Measurements from ENCODE around the gene NUP210L.
"Not testable (repeated sequence)": the region's sequence is repeated elsewhere in the genome, so short reads cannot be mapped to it uniquely, and the experiment has no call there.

Gene NUP210L

GRCh38 chr1:154167461-154167860, 12.6 kb upstream of the NUP210L start:
- no peak for DNase-seq

- no peak for DNase-seq
These were observed 11.3 kb upstream of the NUP210L start for GRCh38 chr1:154166207-154166606.

- no peak for DNase-seq
These were observed 4.7 kb upstream of the NUP210L start for GRCh38 chr1:154159554-154159953.

GRCh38 chr1:154158307-154159125, 3.6 kb upstream of the NUP210L start:
- DNase-seq, result no peak

DNA sequence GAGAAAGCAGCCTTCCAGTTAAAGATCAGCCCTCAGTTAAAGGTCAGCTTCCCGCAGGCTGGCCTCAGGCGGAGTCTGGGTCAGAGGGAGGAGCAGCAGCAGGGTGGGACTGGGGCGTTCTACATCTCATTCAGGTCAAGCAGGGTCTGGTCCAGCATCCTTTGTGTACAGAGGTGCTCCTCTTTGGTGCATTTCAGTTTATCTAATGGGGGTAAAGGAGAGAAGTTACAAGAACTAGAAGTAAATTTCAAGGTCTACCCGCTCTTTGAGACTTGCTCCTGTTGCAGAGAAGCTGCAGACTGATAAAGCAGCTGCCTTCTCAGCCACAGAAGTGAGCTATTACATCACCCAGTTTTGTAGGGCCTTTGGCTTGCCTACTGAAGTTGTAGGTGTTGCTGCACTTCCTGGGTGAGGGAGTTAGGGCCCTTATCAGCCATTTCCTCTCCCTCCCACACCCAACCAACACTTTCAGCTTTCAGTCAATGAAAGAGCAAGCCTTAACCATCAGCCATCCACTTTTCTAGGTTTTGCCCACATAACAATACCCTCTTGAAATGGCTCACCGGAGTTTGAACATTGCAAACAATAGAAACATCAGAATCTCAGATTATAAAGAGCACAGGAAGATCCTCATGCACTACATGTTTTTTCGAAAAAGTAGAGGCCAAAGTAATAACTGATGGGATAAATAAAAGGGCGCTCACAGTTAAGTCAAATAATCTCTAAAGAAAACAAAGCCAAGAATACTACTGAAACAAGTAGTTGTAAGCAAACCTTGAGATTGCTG, 2.8 kb upstream of the NUP210L start:
- peak; percentile 54 to 55 for DNase-seq

DNA sequence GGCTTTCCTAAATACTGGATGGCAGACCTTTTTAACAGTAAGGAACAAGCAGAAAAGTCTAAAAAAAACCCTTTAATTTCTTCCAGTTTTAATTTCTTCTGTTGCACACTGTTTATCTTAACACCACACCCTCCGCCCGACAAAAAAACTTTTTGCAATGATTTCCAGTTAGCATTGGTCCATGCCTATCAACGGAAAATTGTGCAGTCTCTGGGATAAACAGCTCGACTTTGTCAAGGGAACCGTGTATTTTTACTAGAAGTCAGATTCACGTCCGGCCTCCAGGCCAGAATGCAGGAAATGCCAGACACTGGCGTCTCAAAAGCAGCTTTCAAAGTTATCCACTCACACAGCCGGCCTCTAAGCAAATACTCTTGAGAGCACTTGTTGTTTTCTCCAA, 378 bp upstream of the NUP210L start:
- DNase-seq, result no peak

- no peak for DNase-seq
These were observed 820 bp downstream of the NUP210L start for GRCh38 chr1:154154053-154154452.

GRCh38 chr1:154151311-154151710, 3.6 kb downstream of the NUP210L start:
- no peak for DNase-seq

DNA sequence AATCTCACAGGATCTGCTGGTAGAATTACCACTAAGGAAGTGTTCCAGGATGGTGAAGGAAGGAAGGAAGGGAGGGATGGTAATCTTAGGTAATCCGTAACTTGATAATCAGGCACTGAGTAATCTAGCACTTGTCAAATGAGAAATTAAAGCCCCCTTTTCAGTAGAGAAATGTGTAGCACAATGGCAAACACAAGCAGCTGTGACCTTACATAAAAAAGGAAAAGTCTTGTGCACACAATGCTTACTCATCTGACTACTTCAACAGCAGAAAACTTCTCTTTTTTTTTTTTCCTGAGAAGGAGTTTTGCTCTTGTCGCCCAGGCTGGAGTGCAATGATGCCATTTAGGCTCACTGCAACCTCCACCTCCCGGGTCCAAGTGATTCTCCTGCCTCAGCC, 6.1 kb downstream of the NUP210L start:
- DNase-seq, result no peak

DNA sequence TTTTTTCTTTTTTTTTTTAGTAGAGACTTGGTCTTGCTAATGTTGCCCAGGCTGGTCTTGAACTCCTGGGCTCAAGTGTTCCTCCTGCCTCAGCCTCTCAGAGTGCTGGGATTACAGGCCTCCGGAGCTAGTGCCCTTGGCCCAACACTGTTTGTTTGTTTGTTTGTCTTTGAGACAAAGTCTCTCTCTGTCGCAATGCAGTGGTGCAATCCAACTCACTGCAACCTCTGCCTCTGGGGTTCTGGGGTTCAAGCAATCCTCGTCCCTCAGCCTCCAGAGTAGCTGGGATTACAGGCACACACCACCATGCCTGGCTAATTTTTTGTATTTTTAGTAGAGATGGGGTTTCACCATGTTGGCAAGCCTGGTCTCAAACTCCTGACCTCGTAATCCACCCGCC, 7.4 kb downstream of the NUP210L start:
- not testable (repeated sequence) for DNase-seq

- DNase-seq, result no peak
These were observed 8.9 kb downstream of the NUP210L start for GRCh38 chr1:154145986-154146385.

DNA sequence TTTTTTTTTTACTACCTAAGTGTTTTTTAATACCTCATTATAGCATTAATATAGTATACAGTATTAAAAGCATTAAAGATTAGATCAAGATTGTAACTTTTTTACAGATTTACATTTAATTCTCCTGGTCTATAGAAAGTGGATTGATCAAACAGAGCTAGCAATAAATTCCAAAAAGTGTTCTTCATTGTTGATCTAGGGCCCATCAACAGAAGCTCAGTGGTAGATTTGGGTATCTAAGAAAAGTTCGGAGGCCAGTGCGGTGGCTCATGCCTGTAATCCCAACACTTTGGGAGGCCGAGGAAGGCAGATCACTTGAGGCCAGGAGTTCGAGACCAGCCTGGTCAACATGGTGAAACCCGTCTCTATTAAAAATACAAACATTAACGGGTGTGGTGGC, 12.5 kb downstream of the NUP210L start:
- no peak for DNase-seq

DNA sequence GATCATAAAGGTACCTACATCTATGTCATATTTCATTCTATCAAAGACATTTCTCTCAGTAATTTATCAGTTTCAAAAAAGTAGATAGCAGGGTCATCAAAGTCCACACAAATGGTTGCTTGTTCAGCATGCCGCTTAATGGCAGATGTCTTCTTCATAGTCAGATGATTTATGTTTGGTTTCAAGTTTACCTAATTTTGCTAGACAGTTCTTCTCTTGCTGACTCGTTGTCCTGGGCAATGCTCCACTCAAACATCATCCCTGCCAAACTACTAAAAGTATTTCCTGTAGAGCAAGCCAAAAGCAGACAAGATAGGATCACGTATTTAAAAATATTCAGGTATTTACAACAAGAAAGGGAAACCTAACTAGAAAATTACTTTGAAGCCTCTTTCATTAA, 13.6 kb downstream of the NUP210L start:
- DNase-seq, result no peak

- no peak for DNase-seq
These were observed 17.0 kb downstream of the NUP210L start for GRCh38 chr1:154137888-154138287.

DNA sequence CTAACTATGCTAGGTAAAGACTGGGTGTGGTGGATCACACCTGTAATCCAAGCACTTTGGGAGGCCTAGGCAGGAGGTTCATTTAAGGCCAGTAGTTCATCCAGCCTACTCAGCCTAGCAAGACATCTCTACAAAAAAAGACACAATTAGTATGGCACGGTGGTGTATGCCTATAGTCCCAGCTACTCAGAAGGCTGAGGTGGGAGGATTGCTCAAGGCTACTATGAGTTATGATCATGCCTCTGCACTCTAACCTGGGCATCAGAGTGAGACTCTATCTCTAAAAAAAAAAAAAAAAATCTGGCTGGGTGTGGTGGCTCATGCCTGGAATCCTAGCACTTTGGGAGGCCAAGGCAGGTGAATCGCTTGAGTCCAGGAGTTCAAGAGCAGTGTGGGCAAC, 21.6 kb downstream of the NUP210L start:
- no peak for DNase-seq

- no peak for DNase-seq
These were observed 25.4 kb downstream of the NUP210L start for GRCh38 chr1:154129391-154129970.

DNA sequence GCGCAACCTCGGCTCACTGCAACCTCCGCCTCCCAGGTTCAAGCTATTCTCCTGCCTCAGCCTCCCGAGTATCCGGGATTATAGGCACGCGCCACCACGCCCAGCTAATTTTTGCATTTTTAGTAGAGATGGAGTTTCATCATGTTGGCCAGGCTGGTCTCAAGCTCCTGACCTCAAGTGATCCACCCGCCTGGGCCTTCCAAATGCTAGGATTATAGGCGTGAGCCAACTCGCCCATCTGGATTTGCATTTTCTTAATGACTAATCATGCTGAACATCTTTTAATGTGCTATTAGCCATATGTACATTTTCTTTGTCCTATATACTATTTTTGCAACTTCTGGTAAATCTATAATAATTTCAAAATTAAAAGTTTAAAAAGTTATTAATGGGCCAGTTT, 31.7 kb downstream of the NUP210L start:
- DNase-seq, result not testable (repeated sequence)

DNA sequence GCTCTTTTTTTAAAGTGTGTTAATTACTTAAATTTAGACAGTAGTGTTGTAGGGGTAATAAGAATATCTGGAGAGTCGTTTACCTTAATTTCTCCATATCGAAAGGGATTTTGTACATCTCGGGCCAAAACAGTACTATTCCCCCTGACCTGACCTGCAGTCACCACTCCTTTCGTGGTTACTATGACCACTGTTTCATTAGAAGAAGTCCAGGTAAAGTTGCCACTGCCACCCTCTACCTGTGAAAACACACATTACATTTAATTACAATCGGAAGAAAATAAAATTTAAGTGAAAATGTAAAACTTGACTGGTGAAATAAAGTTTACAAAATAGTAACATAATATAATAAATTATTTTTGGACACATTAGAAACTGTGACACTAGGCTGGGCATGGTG, 37.2 kb downstream of the NUP210L start:
- DNase-seq, result no peak

DNA sequence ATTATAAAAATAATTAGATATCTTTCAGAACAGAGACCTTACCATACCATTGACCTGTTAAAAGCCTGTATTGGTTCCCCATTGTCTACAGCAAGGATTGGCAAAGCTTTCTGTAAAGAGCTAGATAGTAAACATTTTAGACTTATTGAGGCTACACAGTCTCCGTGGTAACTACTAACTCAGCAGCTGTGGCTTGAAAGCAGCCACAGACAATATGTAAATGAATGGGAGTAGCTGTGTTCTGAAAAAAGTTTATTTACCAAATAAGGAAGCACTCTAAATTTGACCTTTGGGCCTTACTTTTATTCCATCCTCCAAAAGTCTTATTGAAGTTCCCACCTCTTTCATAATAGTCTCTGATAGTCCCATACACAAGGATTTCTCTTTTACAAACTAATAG, 39.7 kb downstream of the NUP210L start:
- no peak for DNase-seq

DNA sequence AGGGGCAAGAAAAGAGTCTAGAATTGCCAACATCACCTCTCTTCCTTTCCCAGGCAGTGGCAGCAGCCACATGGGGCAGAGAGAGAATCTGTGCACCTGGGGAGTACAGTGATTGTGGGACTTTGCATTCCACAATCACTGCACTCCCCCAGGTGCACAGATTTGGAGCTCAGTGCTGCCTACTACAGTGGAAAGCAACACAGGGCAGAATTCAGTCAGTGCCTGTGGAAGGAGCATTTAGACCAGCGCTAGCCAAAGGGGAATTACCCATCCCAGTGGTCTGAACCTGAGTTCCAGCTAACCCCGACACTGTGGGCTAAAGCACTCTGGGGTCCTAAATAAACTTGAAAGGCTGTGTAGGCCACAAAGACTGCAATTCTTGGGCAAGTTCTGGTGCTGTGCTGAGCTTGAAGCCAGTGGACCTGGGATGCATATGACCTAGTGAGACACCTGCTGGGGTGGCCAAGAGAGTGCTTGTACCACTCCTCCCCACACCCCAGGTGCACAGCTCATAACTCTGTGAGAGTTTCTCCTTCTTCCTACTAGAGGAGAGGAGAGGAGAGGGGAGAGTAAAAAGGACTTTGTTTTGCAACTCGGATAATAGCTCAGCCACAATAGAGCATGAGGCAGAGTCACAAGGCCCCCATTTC, 50.3 kb downstream of the NUP210L start:
- DNase-seq, result no peak

GRCh38 chr1:154100141-154100540, 54.7 kb downstream of the NUP210L start:
- not testable (repeated sequence) for DNase-seq

GRCh38 chr1:154097873-154098272, 57.0 kb downstream of the NUP210L start:
- no peak for DNase-seq

- DNase-seq, result no peak
These were observed 59.3 kb downstream of the NUP210L start for GRCh38 chr1:154095456-154096060.

Data from stimulated activated CD4-positive, alpha-beta T cell treated with anti-CD3 and anti-CD28 coated beads, Interleukin-2, amount 100 ng/mL, for 48 hours (primary cell).